Panc1 (cell line): ENCODE measurements around the gene SLAIN1. TPM values are rescaled to one million over a fixed set of nuclear protein-coding genes. Genes with fewer than 3 reads are reported as not detected.

ENCODE experiments used
- ATAC-seq: fragments of 200-7000 bp; cut with Tn5 transposase; 2 replicates; pipeline ENCODE4 v1.9.1; 2020; ENCODE audit warnings: mild to moderate bottlenecking, moderate library complexity
- BruUV-seq: library from RNA; stranded (reverse); fragments of 400-500 nt; replicated peaks from 2 replicates; lab custom pipeline; 2021; lab: Mats Ljungman, UMichigan
- CTCF ChIA-PET: fragments of 300-600 bp; sonication (Branson Sonifier 250); formaldehyde crosslinking; loops from one replicate; lab custom pipeline; 2022; ENCODE audit warnings: antibody characterized with exemption; lab: Charles Lee
- POLR2A ChIA-PET: fragments of 300-600 bp; sonication (Branson Sonifier 250); formaldehyde crosslinking; loops from one replicate; lab custom pipeline; 2022; ENCODE audit warnings: antibody characterized with exemption; lab: Charles Lee
- DNase-seq: peaks from one replicate; pipeline ENCODE4 v3.0.0-alpha.2; 2010; ENCODE audit warnings: low read depth, low spot score
- H3K27ac ChIP-seq: 2 replicates; pipeline ENCODE4 v1.5.1; 2011; ENCODE audit warnings: mild to moderate bottlenecking, low read length, inconsistent platforms
- H3K27me3 ChIP-seq: fragments of 200-500 bp; sonication (Bioruptor generic); 2 replicates; pipeline ENCODE4 v1.6.0; 2014; ENCODE audit warnings: low read length, inconsistent platforms; ENCODE audit not compliant: control insufficient read depth, insufficient read depth
- H3K36me3 ChIP-seq: fragments of 200-500 bp; sonication (Bioruptor generic); 2 replicates; pipeline ENCODE4 v1.5.1; 2014; ENCODE audit warnings: inconsistent platforms, mild to moderate bottlenecking, low read length, moderate library complexity; ENCODE audit not compliant: control insufficient read depth, insufficient read depth
- H3K4me1 ChIP-seq: 2 replicates; pipeline ENCODE4 v1.5.1; 2011; ENCODE audit warnings: inconsistent platforms, mild to moderate bottlenecking, low read length, moderate library complexity; ENCODE audit not compliant: control insufficient read depth, insufficient read depth
- H3K4me3 ChIP-seq, 2 experiments: 2 replicates each; pipeline ENCODE4 v1.5.1; 2011 to 2012; ENCODE audit warnings: low read depth in 2 of 2, low read length in 2 of 2, mild to moderate bottlenecking in 2 of 2, inconsistent platforms in 1 of 2, moderate library complexity in 1 of 2
- H3K9me3 ChIP-seq: fragments of 200-500 bp; sonication (Bioruptor generic); 2 replicates; pipeline ENCODE4 v1.5.1; 2014; ENCODE audit warnings: low read depth, mild to moderate bottlenecking, inconsistent platforms, low read length, moderate library complexity; ENCODE audit not compliant: control insufficient read depth, insufficient read depth
- CTCF ChIP-seq: fragments of 450-650 bp; IDR thresholded peaks from 2 replicates; pipeline ENCODE4 v1.5.1; 2017; ENCODE audit warnings: mild to moderate bottlenecking
- POLR2AphosphoS5 ChIP-seq: IDR thresholded peaks from 2 replicates; pipeline ENCODE4 v1.6.1; 2012; ENCODE audit warnings: mild to moderate bottlenecking, low read depth, low read length, moderate library complexity
- REST ChIP-seq, 2 experiments: IDR thresholded peaks; 2 replicates each; pipeline ENCODE4 v1.6.1; 2011 to 2012; ENCODE audit warnings: low read depth in 2 of 2, control low read depth in 1 of 2, low read length in 1 of 2, mild to moderate bottlenecking in 1 of 2, moderate library complexity in 1 of 2; ENCODE audit not compliant: insufficient read depth in 1 of 2
- SIN3A ChIP-seq: IDR thresholded peaks from 2 replicates; pipeline ENCODE4 v1.6.1; 2012; ENCODE audit warnings: low read depth, mild to moderate bottlenecking, low read length, moderate library complexity, borderline replicate concordance; ENCODE audit not compliant: insufficient read depth
- TCF7L2 ChIP-seq: IDR thresholded peaks from 2 replicates; pipeline ENCODE4 v1.6.1; 2011; ENCODE audit warnings: mild to moderate bottlenecking, low read depth, low read length, inconsistent platforms
- in situ Hi-C: cut with HindIII; loops from 2 replicates; pipeline ENCODE4 v1.10.0; 2016; ENCODE audit warnings: low sequenced_read_pairs, low pct_unique_long_range_greater_than_20kb
- intact Hi-C: fragments of 100-400 bp; cut with micrococcal nuclease; formaldehyde crosslinking; loops from one replicate; pipeline ENCODE4 v1.10.0; 2022; ENCODE audit not compliant: unreplicated experiment
- total RNA-seq: library from RNA; stranded (reverse); gene quantifications from one replicate; pipeline ENCODE4 v1.2.1, GENCODE V29; 2021; ENCODE audit not compliant: unreplicated experiment

Gene SLAIN1
- total RNA-seq, 1 experiment from 2014 or later, result 0.49 TPM

GRCh38 chr13:77674852-77675251, 22.6 kb upstream of the SLAIN1 start:
- TF ChIP-seq TCF7L2 (no peak), POLR2AphosphoS5 (no peak), CTCF (no peak), SIN3A (no peak), REST (IDR thresholded peaks at IDR 0.05; ENCODE audit: insufficient read depth in 1 of 2, low read depth in 2 of 2, low read length in 1 of 2) (no peak)
- BruUV-seq, result no TSS peak
- no peak for DNase-seq
- ChIA-PET CTCF (no interaction called here), POLR2A (no interaction called here)
- Histone ChIP-seq H3K9me3 (no peaks in the 10 kb centered on the region), H3K4me1 (no peaks in the 10 kb centered on the region), H3K4me3 (no peak overlapping the region), H3K27ac (no peak overlapping the region), H3K36me3 (no peaks in the 10 kb centered on the region), H3K27me3 (no peaks in the 10 kb centered on the region)
- intact Hi-C loops (no loop called here), in situ Hi-C loops (no loop called here)
- no peak for ATAC-seq

- intact Hi-C loops (no loop called here), in situ Hi-C loops (no loop called here)
- no peak overlapping the region for H3K27ac ChIP-seq
- ChIA-PET POLR2A (no interaction called here), CTCF (no interaction called here)
- no peaks in the 10 kb centered on the region for H3K36me3 ChIP-seq
- no peak for DNase-seq
- H3K9me3 ChIP-seq, result no peaks in the 10 kb centered on the region
- no peaks in the 10 kb centered on the region for H3K27me3 ChIP-seq
- TF ChIP-seq CTCF, result no peak
- no peak for TF ChIP-seq POLR2AphosphoS5
- TF ChIP-seq REST (IDR thresholded peaks at IDR 0.05; ENCODE audit: insufficient read depth in 1 of 2, low read depth in 2 of 2, low read length in 1 of 2), result no peak
- TF ChIP-seq TCF7L2, result no peak
- TF ChIP-seq SIN3A, result no peak
- no peaks in the 10 kb centered on the region for H3K4me1 ChIP-seq
- no peak for ATAC-seq
- no TSS peak for BruUV-seq
- H3K4me3 ChIP-seq, result no peak overlapping the region
Observed at GRCh38 chr13:77678691-77679235, 18.7 kb upstream of the SLAIN1 start.
